ENCODE results near the gene FBXL7.

Gene FBXL7

DNA sequence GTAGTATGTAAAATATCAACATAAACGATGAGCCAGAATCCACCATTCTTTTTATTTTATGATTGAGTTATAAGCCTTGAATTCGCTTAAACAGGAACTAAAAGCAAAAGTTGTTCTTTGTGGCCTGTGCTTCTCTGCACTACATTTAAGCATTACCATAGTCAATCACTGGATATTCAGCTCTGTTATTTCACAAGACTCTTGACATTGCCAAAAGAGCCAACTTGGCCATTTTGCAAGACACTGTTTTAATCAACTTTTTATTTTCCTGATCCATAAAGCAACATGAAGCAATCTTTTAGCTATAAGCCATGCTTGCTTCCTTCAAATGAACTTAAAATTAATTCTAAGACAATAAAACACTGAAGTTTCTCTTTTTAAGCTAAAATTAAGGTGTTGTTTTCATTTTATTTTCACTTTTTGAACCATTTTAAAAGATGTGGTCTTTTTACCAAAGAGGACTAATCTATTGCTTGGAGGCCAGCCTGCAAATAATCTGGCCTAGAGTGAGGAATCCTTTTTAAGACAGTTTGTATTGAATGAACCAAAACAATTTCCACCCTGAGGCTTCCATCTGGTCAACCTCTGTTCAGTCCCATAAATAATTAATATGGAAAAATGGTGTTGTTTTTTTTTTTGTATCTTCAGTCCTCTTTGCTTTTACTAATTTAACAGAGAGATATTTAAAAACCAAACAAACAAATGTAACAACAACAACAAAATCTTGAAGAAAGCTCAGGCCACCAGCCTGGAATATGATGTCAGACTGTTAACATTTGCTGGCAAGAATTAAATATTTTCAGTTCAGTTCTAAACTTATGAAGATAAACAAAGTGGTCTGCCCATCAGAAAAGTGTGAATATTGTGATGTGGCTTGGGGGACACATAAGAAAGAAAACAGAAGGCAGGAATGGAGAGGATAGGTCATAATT, 405.2 kb downstream of the FBXL7 start:
- no peak for DNase-seq

- DNase-seq: no peak
Measured at GRCh38 chr5:15914638-15915037, 414.7 kb downstream of the FBXL7 start.

DNA sequence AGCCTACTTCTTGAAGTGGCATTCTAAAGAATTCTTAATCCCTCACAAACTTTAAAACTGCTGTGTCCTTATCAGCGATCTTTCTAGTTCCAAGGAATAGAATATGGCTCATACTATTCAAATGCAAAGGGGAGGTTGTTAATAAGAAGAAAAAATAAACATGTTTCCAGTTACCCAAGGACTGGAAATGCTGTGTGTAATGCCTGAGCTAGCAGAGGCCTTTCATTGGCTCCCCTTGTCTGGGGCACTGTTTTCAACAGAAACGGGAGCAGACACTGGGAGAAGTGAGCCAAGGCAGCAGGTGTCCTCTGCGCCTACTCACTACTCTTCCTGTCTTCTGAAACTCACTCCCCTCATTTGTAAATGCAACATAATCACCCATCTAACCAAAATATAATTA, 426.6 kb downstream of the FBXL7 start:
- no peak for DNase-seq

- no peak for DNase-seq
Measured at GRCh38 chr5:15927710-15928380, 427.9 kb downstream of the FBXL7 start.

- DNase-seq: no peak
Measured at GRCh38 chr5:15929611-15930263, 429.8 kb downstream of the FBXL7 start.

DNA sequence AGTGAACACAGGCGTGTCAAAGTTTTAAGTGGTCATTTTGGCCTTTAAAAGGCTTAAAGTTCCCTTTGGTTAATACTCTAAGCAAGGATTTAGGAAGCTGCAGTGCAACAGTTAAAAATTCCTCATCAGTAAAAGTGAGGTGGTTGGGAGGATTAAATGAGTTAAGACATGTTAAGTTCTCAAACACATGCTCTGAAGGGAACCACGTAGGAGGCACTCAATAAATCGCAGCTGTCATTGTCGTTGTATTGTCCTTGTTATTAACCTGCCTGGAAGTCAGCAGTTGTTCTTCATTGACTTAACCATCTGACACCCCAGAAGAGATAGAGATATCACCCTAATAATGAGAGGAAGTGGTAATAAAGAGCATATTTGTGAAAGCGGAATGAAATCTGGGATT, 432.1 kb downstream of the FBXL7 start:
- no peak for DNase-seq

DNA sequence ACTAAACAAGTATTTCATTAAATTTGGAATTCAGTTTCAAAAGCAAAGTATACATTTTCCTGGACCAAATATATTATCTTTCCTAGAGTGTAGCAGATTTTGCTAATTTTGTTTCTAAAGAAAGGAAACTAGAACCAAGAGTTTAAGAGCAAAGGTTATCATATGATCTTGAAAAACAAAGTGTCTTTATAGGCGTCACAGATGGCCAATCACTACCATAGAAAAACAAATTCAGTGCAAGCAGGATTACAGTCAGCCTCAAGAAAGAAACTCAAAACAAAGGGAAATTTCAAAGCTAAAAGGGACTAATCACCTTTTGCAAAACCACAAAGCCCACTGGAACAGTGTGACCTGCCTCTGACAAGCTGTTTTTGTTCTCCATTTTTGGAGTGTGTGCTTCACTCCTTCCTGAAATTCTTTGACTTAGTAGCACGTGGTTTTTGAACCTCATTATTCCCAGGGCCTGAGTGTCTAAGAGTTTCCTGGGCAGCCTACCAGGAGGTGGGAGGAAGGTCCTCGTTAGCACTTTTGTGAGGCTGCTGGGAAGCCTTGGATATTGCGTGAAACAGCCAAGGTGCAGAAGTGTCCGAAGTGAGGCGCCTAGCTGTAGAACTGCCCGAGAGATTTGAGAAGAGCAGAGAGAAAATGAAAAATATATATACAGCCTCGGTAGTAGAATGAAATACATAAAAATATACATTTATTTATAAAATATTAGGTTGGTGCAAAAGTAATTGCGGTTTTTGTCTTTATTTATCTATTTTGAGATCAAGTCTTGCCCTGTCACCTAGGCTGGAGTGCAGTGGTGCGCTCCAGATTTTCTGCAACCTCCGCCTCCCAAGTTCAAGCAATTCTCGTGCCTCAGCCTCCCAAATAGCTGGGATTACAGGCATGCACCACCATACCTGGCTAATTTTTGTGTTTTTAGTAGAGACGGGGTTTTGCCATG, 433.6 kb downstream of the FBXL7 start:
- no peak for DNase-seq

DNA sequence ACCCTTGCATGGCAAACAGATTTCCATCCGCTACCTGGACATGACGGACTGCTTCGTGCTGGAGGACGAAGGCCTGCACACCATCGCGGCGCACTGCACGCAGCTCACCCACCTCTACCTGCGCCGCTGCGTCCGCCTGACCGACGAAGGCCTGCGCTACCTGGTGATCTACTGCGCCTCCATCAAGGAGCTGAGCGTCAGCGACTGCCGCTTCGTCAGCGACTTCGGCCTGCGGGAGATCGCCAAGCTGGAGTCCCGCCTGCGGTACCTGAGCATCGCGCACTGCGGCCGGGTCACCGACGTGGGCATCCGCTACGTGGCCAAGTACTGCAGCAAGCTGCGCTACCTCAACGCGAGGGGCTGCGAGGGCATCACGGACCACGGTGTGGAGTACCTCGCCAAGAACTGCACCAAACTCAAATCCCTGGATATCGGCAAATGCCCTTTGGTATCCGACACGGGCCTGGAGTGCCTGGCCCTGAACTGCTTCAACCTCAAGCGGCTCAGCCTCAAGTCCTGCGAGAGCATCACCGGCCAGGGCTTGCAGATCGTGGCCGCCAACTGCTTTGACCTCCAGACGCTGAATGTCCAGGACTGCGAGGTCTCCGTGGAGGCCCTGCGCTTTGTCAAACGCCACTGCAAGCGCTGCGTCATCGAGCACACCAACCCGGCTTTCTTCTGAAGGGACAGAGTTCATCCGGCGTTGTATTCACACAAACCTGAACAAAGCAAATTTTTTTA, 436.7 kb downstream of the FBXL7 start:
- no peak for DNase-seq

GRCh38 chr5:15937708-15938107, 437.7 kb downstream of the FBXL7 start:
- no peak for DNase-seq

DNA sequence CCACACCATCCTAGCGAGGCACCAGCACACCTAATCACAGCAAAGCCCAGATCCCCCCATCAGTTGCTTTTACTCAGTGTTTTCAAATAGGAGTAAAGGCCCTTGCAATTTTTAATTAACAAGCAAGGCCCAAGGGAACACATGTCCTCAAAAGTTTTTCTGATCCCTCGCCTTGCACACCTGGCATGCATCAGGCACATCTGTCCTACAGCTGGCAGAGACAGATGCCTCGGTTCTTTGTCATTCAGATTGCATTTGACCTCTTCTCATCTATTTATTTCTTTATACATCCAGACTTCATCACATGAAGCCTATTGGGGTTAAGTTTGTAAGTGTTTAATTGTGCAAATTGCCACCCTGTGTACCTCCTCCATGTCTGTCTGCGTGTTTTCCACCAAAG, 438.2 kb downstream of the FBXL7 start:
- no peak for DNase-seq

- no peak for DNase-seq
Measured at GRCh38 chr5:15938961-15939360, 439.0 kb downstream of the FBXL7 start.

GRCh38 chr5:15940905-15941304, 440.9 kb downstream of the FBXL7 start:
- no peak for DNase-seq

GRCh38 chr5:15943487-15943886, 443.5 kb downstream of the FBXL7 start:
- no peak for DNase-seq

DNA sequence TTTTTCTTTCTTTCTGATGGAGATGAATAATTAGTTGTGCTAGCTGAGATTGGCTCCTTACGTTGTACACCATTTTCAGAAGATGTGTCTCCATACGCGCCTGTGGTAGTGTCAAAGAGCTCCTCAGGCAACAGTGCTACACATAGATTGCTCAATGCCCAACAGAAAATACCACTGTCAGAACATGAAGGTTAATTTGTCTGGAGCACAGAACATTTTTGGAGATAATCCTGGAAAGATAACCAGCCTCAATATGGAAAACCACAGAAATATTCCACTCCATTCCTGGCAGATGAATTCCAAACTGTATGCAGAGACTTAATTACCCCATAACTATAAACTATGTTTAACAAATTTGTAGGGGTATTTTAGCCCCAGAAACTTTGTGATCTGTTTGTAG, 446.0 kb downstream of the FBXL7 start:
- no peak for DNase-seq

DNA sequence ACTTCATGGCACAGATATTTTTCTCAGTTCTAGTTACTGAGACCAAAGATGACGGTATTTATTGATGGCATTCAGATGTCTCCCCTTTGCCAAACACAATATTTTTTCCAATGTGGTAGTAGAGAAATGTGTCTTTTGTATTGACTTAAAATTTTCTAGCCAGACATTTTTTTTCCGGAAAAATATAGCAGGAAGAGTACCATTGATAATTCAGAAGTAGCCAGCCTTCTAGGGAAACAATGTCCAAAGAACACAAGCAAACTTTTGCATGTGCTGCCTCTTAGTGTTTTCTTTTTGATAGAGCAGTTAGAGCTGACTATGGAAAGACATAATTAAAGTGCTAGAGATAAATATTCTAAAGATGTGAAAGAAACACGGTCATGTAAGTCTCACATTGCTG, 448.2 kb downstream of the FBXL7 start:
- DNase-seq: no peak

DNA sequence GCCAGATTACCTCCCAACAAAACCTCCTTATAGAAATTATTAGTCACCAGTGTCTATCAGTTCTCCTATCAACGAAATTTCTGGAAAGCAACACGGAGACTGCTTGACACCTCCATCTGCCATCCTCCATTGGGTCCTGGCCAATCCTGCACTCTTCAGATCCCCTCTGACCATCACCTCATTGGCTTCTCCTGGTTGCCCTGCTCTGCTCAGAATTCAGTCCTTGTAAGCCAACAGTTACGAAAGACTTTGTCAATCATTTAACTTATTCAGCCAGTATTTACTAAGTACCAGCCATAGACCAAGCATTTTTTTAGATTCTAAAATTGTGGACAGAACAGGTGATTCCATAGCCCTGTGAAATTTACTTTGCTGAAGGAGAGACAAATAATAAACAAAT, 451.1 kb downstream of the FBXL7 start:
- DNase-seq: no peak

- no peak for DNase-seq
Measured at GRCh38 chr5:15951550-15951949, 451.6 kb downstream of the FBXL7 start.

DNA sequence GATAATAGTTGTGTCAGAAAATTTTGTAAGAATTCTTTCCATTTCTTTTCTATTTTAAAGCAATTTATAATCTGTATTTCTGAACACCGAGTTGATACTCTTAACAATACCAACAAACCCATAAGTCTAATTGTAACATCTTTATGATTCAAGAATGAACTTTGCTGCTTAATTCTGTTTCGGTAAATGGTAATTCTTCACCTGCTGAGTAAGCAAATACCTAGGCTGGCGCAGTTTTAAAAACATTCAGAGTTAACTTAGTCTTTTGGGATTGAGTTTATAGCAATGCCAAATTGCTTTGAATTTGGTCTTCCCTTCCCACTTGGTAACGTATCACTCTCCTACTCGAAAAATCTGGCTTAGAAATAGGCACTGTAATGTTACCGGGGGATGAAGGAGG, 456.6 kb downstream of the FBXL7 start:
- DNase-seq: no peak

- DNase-seq: no peak
Measured at GRCh38 chr5:15957124-15957523, 457.1 kb downstream of the FBXL7 start.

DNA sequence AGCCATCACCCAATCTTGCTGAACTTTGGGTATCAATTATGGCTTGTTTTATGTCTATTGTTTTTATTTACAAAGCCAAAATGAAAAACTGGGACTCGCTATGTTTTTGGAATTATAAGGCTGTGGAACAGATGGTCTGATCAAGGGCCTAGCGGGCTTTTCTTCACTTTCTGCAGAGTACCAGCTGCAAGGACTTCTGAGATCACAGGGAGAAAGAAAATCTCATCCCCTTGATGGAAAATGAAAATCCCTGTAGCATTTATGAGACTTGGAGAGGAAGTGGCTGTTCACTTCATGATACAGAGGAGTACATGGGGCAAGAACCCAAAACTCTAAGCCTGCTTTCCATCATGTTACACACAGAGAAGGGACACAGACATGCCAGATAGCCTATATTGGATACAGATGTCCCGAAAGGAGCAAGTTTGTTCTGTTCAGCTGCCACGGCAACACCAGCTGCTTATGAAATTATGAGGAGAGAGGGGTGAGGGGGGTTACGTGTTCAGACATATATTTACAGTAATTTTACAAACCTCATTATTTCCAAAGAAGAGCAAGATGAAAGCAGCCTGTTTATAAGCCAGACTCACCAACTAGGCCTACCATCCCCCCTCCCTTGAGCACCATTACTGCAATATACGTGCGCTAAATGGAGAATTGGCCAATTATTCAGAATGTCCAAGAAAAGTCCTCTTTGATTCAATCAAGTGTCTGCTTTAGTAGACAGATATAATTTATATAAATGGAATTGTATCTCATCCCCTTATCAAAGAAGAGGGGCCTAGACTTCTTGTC, 459.6 kb downstream of the FBXL7 start:
- no peak for DNase-seq

DNA sequence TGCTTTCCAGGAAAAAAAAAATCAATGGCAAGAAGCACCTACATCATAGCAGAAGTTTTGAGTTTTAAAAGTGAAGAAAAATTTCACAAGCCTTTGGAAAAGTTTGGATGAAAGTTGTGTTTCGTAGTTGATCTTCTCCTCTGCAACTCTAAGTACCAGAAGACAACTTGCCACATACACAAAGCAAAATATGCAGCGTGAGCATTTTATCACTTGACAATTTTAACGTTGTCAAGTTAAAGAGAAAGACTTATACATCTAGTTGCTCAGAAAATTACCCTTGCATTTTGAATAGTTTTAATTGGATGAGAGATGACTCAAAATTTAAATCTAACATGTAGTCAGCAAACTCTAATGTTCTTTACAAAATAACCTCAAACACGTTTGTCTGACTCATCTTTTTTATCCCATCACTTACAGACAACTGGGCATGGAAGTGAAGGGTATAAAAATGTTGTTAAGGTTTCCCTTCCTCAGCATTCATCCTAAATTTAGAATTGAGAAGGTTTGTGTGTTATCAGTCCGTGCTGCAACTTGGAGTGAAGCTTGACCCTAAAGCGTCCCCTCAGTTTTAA, 466.2 kb downstream of the FBXL7 start:
- DNase-seq: no peak

Measured in NCI-H2171 (cell line).